ENCODE data around the gene TOM1L2.
"Not testable (repeated sequence)": the region's sequence is repeated elsewhere in the genome, so short reads cannot be mapped to it uniquely, and the experiment has no call there.

TOM1L2 gene

GRCh38 chr17:17972126-17972951 is at the start of gene TOM1L2, which contains the start of gene DRC3:
Gene TOM1L2, minus strand, starts transcription at chr17:17972400. Its CDS starts 87 bp downstream, at chr17:17972313.
Gene DRC3, plus strand, starts transcription at chr17:17972862. Its CDS starts 4,737 bp downstream, at chr17:17977599.
- peak; percentile 100 for DNase-seq (ENCODE audit: low read depth in 2 of 2)

DNA sequence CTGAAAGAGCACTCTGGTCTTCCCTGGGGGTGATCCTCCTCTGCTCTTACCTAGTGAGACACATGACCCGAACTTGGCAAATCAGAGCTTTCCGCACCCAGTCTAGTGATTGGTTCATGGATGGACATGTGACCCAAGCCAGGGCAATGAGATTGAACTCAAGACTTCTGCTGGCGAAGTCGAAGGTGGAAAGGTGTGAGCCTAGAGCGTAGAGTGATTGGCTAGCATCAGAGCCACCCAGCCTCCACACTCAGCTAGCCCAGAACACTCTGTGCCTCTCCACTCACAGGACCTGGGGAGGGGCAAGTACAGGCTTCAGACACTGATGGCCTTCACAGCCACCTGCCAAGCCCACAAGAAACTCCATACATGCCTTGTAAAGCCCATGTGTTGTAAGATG is 49.2 kb upstream of the TOM1L2 start:
- DNase-seq (ENCODE audit: low read depth in 2 of 2): no peak

DNA sequence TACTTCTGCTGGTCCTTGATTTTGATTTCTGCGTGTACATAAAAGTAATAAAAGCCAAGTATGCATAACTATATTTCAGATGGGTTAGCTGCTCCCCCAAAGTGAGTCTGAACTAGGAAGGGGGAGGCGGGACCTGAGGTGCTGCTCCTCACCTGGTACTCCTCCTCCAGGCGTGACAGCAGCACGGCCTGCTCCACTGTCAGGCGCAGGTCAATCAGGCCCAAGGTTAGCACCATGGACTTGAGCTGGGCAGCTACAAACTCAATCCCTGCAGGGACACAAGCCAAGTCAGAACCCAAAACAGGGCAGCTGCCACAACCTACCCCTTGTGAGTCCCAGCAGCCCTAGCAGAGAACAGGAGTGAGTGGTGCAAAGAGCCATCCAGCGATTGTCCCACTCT is 48.8 kb upstream of the TOM1L2 start:
- DNase-seq (ENCODE audit: low read depth in 2 of 2): no peak

GRCh38 chr17:18019838-18020154 is 47.6 kb upstream of the TOM1L2 start:
- no peak for DNase-seq (ENCODE audit: low read depth in 2 of 2)

GRCh38 chr17:18018411-18018921 is 46.3 kb upstream of the TOM1L2 start:
- no peak for DNase-seq (ENCODE audit: low read depth in 2 of 2)

DNA sequence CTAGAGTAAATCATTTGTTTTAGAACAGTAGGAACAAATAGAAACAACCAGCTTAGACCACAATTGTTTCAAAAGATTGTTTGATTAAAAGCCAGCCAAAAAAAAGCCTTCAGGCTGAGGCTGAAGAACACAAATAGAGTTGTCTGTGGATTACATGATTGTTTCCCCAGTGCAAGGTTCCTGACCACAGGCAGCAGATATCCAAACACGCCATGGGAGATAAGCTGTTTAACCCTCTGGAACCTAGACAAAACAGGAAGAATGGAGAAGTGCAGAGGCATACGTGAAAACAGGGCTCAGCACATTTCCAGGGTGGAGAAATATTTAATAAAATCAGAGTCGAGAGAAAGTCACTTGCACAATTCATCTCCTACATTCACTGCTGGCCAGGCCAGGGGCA is 45.8 kb upstream of the TOM1L2 start:
- no peak for DNase-seq (ENCODE audit: low read depth in 2 of 2)

DNA sequence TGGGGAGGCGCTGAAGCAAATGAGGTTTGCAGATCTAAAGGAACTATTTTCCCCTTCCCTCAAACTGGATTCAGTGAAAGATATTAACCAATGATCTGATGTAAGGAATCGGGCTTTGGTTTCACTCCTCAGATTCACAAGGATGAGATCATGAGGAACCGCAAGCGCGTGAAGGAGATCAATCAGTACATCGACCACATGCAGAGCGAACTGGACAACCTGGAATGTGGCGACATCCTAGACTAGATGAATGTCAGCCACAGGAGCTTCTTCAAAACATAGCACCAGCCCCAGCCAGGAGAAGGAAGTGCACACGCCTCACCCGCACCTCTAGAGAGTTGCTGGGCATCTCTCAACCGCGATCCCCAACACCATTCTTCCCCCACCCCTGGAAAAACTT is 44.2 kb upstream of the TOM1L2 start:
- no peak for DNase-seq (ENCODE audit: low read depth in 2 of 2)

GRCh38 chr17:18015593-18015992 is 43.4 kb upstream of the TOM1L2 start:
- DNase-seq (ENCODE audit: low read depth in 2 of 2): no peak

DNA sequence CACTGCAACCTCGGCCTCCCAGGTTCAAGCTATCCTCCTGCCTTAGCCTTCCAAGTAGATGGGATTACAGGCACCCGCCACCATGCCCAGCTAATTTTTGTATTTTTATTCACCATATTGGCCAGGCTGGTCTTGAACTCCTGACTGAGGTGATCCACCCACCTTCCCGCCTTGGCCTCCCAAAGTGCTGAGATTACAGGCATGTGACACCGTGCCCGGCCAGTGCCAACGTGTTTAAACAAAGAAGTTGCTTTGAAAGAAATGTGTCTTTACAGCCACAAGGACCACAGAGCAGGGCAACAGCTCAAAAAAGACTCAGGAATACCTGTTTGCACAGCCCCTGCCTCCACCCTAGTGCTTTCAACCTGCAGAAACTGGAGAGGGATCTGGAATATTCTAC is 41.8 kb upstream of the TOM1L2 start:
- DNase-seq (ENCODE audit: low read depth in 2 of 2): no peak

- no peak for DNase-seq (ENCODE audit: low read depth in 2 of 2)
Measured at GRCh38 chr17:18011286-18011685, 39.1 kb upstream of the TOM1L2 start.

DNA sequence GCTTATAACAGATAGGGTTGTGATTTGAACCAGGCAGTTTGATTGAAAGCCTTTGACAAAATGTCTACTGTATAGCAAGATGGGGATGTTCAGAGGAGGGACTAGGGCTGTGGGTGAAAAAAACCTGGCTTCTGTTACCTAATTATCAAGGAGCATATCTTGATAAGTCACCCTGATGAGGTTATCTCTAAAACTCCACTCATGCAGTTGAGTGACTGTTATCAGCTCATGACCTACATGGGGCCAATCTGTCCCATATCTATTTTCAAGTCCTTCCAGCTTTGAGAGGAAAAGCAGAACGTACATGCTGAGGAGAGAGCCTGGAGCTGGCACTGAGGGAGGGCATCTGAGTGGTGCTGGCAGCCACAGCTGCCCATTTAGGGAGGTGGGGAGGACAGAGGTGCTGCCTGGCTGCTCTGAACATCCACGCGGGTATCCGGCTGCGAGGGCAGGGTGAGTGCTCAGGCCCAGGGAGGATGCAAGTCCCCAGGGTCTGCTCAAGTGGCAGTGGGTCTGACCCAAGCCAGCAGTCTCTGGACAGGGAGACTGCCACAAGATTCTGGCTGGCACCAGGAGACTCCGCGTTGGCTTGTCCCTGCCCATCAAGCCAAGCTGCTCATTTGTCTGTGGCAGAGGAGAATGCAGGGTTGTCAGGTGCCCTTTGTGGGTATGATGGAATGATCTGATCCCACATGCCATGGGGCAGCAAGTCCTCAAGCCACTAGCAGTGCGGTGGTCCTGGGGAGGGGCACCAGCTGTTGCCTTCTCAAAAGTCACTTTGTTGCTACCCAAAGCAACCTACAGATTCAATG is 37.6 kb upstream of the TOM1L2 start:
- no peak for DNase-seq (ENCODE audit: low read depth in 2 of 2)

- no peak for DNase-seq (ENCODE audit: low read depth in 2 of 2)
Measured at GRCh38 chr17:18008496-18009268, 36.5 kb upstream of the TOM1L2 start.

- no peak for DNase-seq (ENCODE audit: low read depth in 2 of 2)
Measured at GRCh38 chr17:18006495-18007239, 34.5 kb upstream of the TOM1L2 start.

- DNase-seq (ENCODE audit: low read depth in 2 of 2): no peak
Measured at GRCh38 chr17:18005496-18005895, 33.3 kb upstream of the TOM1L2 start.

DNA sequence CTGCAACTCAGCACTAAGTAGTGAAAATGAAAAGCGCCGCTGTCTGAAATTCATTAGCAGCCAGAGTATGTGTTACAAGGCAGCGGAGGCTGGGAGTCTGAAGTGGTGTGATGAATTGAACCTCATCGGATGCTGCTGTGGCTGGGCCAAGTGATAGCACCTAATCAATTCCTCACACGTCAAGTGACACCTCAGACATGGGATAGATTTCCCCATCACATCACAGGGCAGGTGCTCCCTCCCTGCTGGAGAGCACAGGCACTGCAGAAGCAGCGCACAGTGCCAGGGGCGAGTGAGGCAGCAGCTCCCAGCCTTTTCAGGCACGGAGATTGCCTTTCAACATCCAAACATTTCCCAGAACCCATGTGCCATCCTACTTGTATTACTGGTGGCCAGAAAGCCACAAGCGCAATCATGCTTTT is 32.7 kb upstream of the TOM1L2 start:
- DNase-seq (ENCODE audit: low read depth in 2 of 2): no peak

DNA sequence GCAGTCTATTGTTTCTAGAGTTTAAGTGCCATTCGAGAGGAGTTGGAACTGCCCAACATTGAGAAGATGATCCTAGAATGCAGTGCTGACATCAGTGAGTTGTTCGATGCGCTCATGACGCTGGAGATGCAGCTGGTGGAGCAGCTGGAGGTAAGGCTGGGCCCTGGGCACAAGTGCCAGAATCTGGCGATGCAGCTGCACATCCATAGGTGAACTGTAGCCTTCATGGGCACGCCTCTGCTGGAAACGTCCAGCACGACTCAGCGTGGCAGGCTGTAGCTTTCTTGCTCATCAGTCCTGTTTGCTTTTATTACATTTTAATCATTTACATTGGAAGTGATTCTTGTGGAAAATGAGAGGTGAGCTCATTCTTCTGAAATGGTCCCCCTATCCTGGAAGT is 32.1 kb upstream of the TOM1L2 start:
- DNase-seq (ENCODE audit: low read depth in 2 of 2): no peak

- DNase-seq (ENCODE audit: low read depth in 2 of 2): no peak
Measured at GRCh38 chr17:18002171-18002570, 30.0 kb upstream of the TOM1L2 start.

- DNase-seq (ENCODE audit: low read depth in 2 of 2): no peak
Measured at GRCh38 chr17:18000030-18000408, 27.8 kb upstream of the TOM1L2 start.

GRCh38 chr17:17999364-18000029 is 27.3 kb upstream of the TOM1L2 start:
- DNase-seq (ENCODE audit: low read depth in 2 of 2): no peak

GRCh38 chr17:17998934-17999333 is 26.7 kb upstream of the TOM1L2 start:
- no peak for DNase-seq (ENCODE audit: low read depth in 2 of 2)

DNA sequence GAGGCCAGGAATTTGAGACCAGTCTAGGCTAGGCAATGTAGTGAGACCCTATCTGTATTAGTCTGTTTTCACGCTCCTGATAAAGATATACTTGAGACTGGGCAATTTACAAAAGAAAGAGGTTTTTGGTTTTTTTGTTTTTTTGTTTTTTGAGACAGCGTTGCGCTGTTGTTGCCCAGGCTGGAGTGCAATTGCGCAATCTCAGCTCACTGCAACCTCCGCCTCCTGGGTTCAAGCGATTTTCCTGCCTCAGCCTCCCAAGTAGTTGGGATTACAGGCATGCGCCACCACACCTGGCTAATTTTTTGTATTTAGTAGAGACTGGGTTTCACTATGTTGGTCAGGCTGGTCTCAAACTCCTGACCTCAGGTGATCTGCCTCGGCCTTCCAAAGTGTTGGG is 23.7 kb upstream of the TOM1L2 start:
- DNase-seq (ENCODE audit: low read depth in 2 of 2): not testable (repeated sequence)
